ENCODE measurements around the gene SLC39A11. TPM values are rescaled to one million over a fixed set of nuclear protein-coding genes. Genes with fewer than 3 reads are reported as not detected.

Gene SLC39A11
- total and polyA plus RNA-seq, 2 of the 13 experiments (the other 11 are each of a cell fraction or from before 2014, with no cell fraction given): 17.2 to 31.5 TPM

GRCh38 chr17:73092523-73093135 lies at the start of gene SLC39A11 (continued):
- TF ChIP-seq BATF2 (CRISPR knock-in tag; IDR thresholded peaks at IDR 0.05): no peak
- TF ChIP-seq DRAP1 (CRISPR knock-in tag; IDR thresholded peaks at IDR 0.05): peak; percentile 71
- TF ChIP-seq YEATS2 (CRISPR knock-in tag; IDR thresholded peaks at IDR 0.05; ENCODE audit: borderline replicate concordance): peak; percentile 56; the same call in 1 of the 2 replicates
- no peak for TF ChIP-seq ATF3 (CRISPR knock-in tag; IDR thresholded peaks at IDR 0.05)
- no peak for TF ChIP-seq KLF11 (CRISPR knock-in tag; IDR thresholded peaks at IDR 0.05)
- no peak for TF ChIP-seq ZBTB8A (CRISPR knock-in tag; IDR thresholded peaks at IDR 0.05; ENCODE audit: borderline replicate concordance, low read depth)
- no peak for TF ChIP-seq ZNF329 (CRISPR knock-in tag; IDR thresholded peaks at IDR 0.05; ENCODE audit: low read depth)
- TF ChIP-seq HNRNPK (IDR thresholded peaks at IDR 0.05; ENCODE audit: low read depth, low read length, poor library complexity, severe bottlenecking): peak; percentile 70
- peak; percentile 86; the same call in 1 of the 2 replicates for TF ChIP-seq ZSCAN9 (CRISPR knock-in tag; IDR thresholded peaks at IDR 0.05; ENCODE audit: borderline replicate concordance)
- TF ChIP-seq POLR2G (IDR thresholded peaks at IDR 0.05; ENCODE audit: low read depth, low read length): peak; percentile 81
- no peak; the same call in 1 of the 2 replicates for TF ChIP-seq HNF4A (CRISPR knock-in tag; IDR thresholded peaks at IDR 0.05)
- peak; percentile 97 for TF ChIP-seq PCBP1 (IDR thresholded peaks at IDR 0.05; ENCODE audit: borderline replicate concordance, low read depth, low read length)
- TF ChIP-seq NCOA5 (CRISPR knock-in tag; IDR thresholded peaks at IDR 0.05): no peak
- no peak for TF ChIP-seq ZNF30 (CRISPR knock-in tag; IDR thresholded peaks at IDR 0.05)
- TF ChIP-seq POLR2AphosphoS5 (IDR thresholded peaks at IDR 0.05; ENCODE audit: low read depth, low read length): peak; percentile 74
- no peak for TF ChIP-seq ZNF296 (CRISPR knock-in tag; conservative IDR thresholded peaks at IDR 0.05)
- no peak for TF ChIP-seq IRF2 (CRISPR knock-in tag; IDR thresholded peaks at IDR 0.05)
- TF ChIP-seq TFE3 (CRISPR knock-in tag; IDR thresholded peaks at IDR 0.05): peak; percentile 81
- no peak for TF ChIP-seq ZBTB7A (CRISPR knock-in tag; IDR thresholded peaks at IDR 0.05)
- no peak; the same call in 1 of the 2 replicates for TF ChIP-seq ZBTB10 (CRISPR knock-in tag; IDR thresholded peaks at IDR 0.05; ENCODE audit: borderline replicate concordance)
- peak; percentile 95 for TF ChIP-seq ARHGAP35 (CRISPR knock-in tag; IDR thresholded peaks at IDR 0.05; ENCODE audit: borderline replicate concordance)

Data from HepG2 (cell line).